B cell (primary cell): ENCODE measurements around the gene PIK3CD. TPM values are rescaled to one million over a fixed set of nuclear protein-coding genes. Genes with fewer than 3 reads are reported as not detected.

Experiments
- ATAC-seq: fragments of 200-7000 bp; cut with Tn5 transposase; one replicate; pipeline ENCODE4 v1.10.0; 2021; ENCODE audit warnings: low read depth, mild to moderate bottlenecking, moderate number of reproducible peaks, moderate library complexity
- CTCF ChIA-PET: fragments of 350-600 bp; sonication (Branson Sonifier 250); formaldehyde crosslinking; loops from one replicate; lab custom pipeline; 2021; ENCODE audit warnings: antibody characterized with exemption, inconsistent platforms; lab: Charles Lee
- POLR2A ChIA-PET: fragments of 350-600 bp; sonication (Branson Sonifier 250); formaldehyde crosslinking; loops from one replicate; lab custom pipeline; 2021; ENCODE audit warnings: antibody characterized with exemption; lab: Charles Lee
- DNase-seq: peaks from one replicate; pipeline ENCODE4 v3.0.0; 2013
- H2AFZ ChIP-seq: 2 replicates; pipeline ENCODE4 v1.6.1; 2012; ENCODE audit warnings: mild to moderate bottlenecking, low read depth, low read length; ENCODE audit not compliant: insufficient read depth, poor library complexity, severe bottlenecking
- H3K27ac ChIP-seq, 2 donors: 1 replicate in 1 of 2; 2 replicates in 1 of 2; pipeline ENCODE4 v1.5.1; 2012 to 2013; ENCODE audit warnings: low read length in 2 of 2, mild to moderate bottlenecking in 2 of 2, moderate library complexity in 1 of 2
- H3K27me3 ChIP-seq, 4 experiments: fragments of 200-600 bp in 1 of 4; sonication (generic) in 1 of 4; replicated peaks in 1 of 4; 1 replicate in 2 of 4; 2 replicates in 2 of 4; pipeline versions ENCODE4 v1.6.1 to v1.7.0; 2013 to 2016; ENCODE audit warnings: low read length in 3 of 4, mild to moderate bottlenecking in 2 of 4, mixed read lengths in 1 of 4, moderate library complexity in 1 of 4; ENCODE audit not compliant: insufficient read depth in 4 of 4, control insufficient read depth in 3 of 4; ENCODE audit errors: control extremely low read depth in 1 of 4
- H3K36me3 ChIP-seq, 2 experiments: replicated peaks in 1 of 2; 1 replicate in 1 of 2; 2 replicates in 1 of 2; pipeline versions ENCODE4 v1.6.1 to v1.7.1; 2013; ENCODE audit warnings: low read length in 1 of 2; ENCODE audit not compliant: insufficient read depth in 2 of 2, control insufficient read depth in 1 of 2; ENCODE audit errors: control extremely low read depth in 1 of 2, extremely low read depth in 1 of 2
- H3K4me1 ChIP-seq, 2 donors: fragments of 200-600 bp in 1 of 2; sonication (generic) in 1 of 2; 1 replicate in 1 of 2; 2 replicates in 1 of 2; pipeline versions ENCODE4 v1.5.1 to v1.6.1; 2013 to 2017; ENCODE audit warnings: low read length in 2 of 2; ENCODE audit not compliant: control insufficient read depth in 2 of 2, insufficient read depth in 2 of 2
- H3K4me2 ChIP-seq: replicated peaks from 2 replicates; pipeline ENCODE3; 2012; ENCODE audit warnings: mild to moderate bottlenecking, low read depth, low read length; ENCODE audit not compliant: poor library complexity, severe bottlenecking
- H3K4me3 ChIP-seq, 5 experiments: fragments of 200-600 bp in 1 of 5; sonication (generic) in 1 of 5; 1 replicate in 3 of 5; 2 replicates in 2 of 5; pipeline versions ENCODE4 v1.5.1 to v1.7.0; 2011 to 2016; ENCODE audit warnings: low read length in 4 of 5, mild to moderate bottlenecking in 4 of 5, low read depth in 2 of 5, control low read depth in 1 of 5, moderate library complexity in 1 of 5; ENCODE audit not compliant: insufficient read depth in 1 of 5; ENCODE audit errors: control extremely low read depth in 1 of 5, extremely low read depth in 1 of 5
- H3K79me2 ChIP-seq: fragments of 200-600 bp; sonication (generic); one replicate; pipeline ENCODE4 v1.6.0; 2016; ENCODE audit warnings: low read length; ENCODE audit not compliant: control insufficient read depth, insufficient read depth
- H3K9ac ChIP-seq: fragments of 200-600 bp; sonication (generic); 2 replicates; pipeline ENCODE4 v1.6.1; 2017; ENCODE audit warnings: mild to moderate bottlenecking, low read length, moderate library complexity
- H3K9me3 ChIP-seq, 3 donors: one replicate each; pipeline versions ENCODE4 v1.6.1 to v1.7.1; 2013; ENCODE audit warnings: low read length in 2 of 3; ENCODE audit not compliant: control insufficient read depth in 2 of 3, insufficient read depth in 1 of 3; ENCODE audit errors: control extremely low read depth in 1 of 3
- H4K20me1 ChIP-seq: 2 replicates; pipeline ENCODE4 v1.6.0; 2012; ENCODE audit warnings: mild to moderate bottlenecking, low read length; ENCODE audit not compliant: insufficient read depth, control insufficient read depth, poor library complexity, severe bottlenecking
- H3K27ac Mint-ChIP-seq: one replicate; pipeline ENCODE4 v1.8.0; 2021; ENCODE audit warnings: mixed read lengths
- H3K27me3 Mint-ChIP-seq: one replicate; pipeline ENCODE4 v1.8.0; 2021; ENCODE audit warnings: mixed read lengths
- H3K4me1 Mint-ChIP-seq: one replicate; pipeline ENCODE4 v1.8.0; 2021; ENCODE audit warnings: mixed read lengths
- H3K4me3 Mint-ChIP-seq: one replicate; pipeline ENCODE4 v1.8.0; 2021; ENCODE audit warnings: mixed read lengths
- H3K9me3 Mint-ChIP-seq: one replicate; pipeline ENCODE4 v1.8.0; 2022; ENCODE audit warnings: mixed read lengths; ENCODE audit not compliant: insufficient read depth
- EZH2 ChIP-seq: IDR thresholded peaks from 2 replicates; pipeline ENCODE4 v1.6.1; 2012; ENCODE audit warnings: borderline replicate concordance, low read depth, mild to moderate bottlenecking, moderate library complexity, low read length; ENCODE audit not compliant: insufficient read depth, poor library complexity, severe bottlenecking
- WGBS: methylation state at CpG from one replicate; pipeline ENCODE4 v1.1.5; 2013; ENCODE audit warnings: missing lambda C conversion rate; ENCODE audit not compliant: insufficient coverage; 5-methylcytosine and 5-hydroxymethylcytosine counted together
- intact Hi-C: fragments of 100-400 bp; cut with micrococcal nuclease; formaldehyde crosslinking; loops from one replicate; pipeline ENCODE4 v1.10.0; 2022
- polyA plus RNA-seq: library from polyadenylated mRNA; depleted of rRNA; stranded (reverse); fragments of >200 nt; gene quantifications from 2 replicates; pipeline ENCODE4 v1.2.3, GENCODE V29; 2012
- total RNA-seq, 2 donors: library from RNA; stranded (reverse); fragments of 120-200 nt in 1 of 2; gene quantifications; 1 replicate in 1 of 2; 2 replicates in 1 of 2; pipeline versions ENCODE4 v1.2.3 to v1.2.4, GENCODE V29; 2013 to 2022
- TF ChIP-seq, protein P1 (sequence below): fragments of 200-600 bp; IDR thresholded peaks from one replicate; pipeline ENCODE4 v1.8.0; 2022; ENCODE audit warnings: antibody characterized with exemption, mild to moderate bottlenecking

The PIK3CD gene
- total and polyA plus RNA-seq, 2 donors (not counting 1 experiment from before 2014, with no cell fraction given), result 144 to 222 TPM

DNA sequence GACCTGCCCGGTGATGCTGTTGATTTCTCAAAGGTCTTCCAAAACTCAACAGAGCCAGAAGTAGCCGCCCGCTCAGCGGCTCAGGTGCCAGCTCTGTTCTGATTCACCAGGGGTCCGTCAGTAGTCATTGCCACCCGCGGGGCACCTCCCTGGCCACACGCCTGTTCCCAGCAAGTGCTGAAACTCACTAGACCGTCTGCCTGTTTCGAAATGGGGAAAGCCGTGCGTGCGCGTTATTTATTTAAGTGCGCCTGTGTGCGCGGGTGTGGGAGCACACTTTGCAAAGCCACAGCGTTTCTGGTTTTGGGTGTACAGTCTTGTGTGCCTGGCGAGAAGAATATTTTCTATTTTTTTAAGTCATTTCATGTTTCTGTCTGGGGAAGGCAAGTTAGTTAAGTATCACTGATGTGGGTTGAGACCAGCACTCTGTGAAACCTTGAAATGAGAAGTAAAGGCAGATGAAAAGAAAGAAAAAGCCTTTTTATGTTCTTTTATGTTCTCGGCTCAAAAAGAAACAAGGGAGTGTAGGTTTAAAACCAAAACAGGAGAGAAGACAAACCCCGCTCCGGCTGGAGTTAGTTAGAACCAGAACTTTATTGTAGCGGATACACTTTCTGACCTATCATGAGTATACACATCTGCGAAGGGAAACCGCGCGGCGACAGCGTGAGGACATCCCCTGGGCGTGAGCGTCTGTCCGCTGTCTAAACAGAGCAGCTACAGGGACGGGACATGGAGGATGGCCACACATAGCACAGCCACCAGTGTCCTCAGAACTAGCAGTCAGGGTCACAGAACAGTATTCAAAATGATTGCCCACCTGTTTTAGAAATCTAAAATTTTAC is 77.1 kb downstream of the PIK3CD start:
- Mint-ChIP-seq H3K4me1 (peaks cover 33% of the 10 kb centered on the region), H3K27ac (peak overlapping the region; percentile 20), H3K4me3 (no peak overlapping the region), H3K27me3 (no peaks in the 10 kb centered on the region), H3K9me3 (no peaks in the 10 kb centered on the region)
- no peak for DNase-seq
- peaks cover under 1 to 85% of the 10 kb centered on the region in 2 experiments for H3K36me3 ChIP-seq
- ChIA-PET POLR2A (no interaction called here), CTCF (interaction anchor here (9.8 kb wide), 1 partner anchor 100 kb away, joined by 147 read pairs; no protein-coding TSS in a partner anchor)
- H3K4me1 ChIP-seq, result peaks cover 11 to 30% of the 10 kb centered on the region in 2 donors
- H3K4me3 ChIP-seq, result no peak overlapping the region
- H3K27me3 ChIP-seq, result no peaks in the 10 kb centered on the region
- H3K27ac ChIP-seq, result peak overlapping the region in 1 of 2 donors; percentile 34
- H3K9me3 ChIP-seq, result no peaks in the 10 kb centered on the region
- no peak for TF ChIP-seq EZH2
- TF ChIP-seq, protein P1, sequence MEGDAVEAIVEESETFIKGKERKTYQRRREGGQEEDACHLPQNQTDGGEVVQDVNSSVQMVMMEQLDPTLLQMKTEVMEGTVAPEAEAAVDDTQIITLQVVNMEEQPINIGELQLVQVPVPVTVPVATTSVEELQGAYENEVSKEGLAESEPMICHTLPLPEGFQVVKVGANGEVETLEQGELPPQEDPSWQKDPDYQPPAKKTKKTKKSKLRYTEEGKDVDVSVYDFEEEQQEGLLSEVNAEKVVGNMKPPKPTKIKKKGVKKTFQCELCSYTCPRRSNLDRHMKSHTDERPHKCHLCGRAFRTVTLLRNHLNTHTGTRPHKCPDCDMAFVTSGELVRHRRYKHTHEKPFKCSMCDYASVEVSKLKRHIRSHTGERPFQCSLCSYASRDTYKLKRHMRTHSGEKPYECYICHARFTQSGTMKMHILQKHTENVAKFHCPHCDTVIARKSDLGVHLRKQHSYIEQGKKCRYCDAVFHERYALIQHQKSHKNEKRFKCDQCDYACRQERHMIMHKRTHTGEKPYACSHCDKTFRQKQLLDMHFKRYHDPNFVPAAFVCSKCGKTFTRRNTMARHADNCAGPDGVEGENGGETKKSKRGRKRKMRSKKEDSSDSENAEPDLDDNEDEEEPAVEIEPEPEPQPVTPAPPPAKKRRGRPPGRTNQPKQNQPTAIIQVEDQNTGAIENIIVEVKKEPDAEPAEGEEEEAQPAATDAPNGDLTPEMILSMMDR, result no peak
- no peak overlapping the region for H2AFZ ChIP-seq
- H3K79me2 ChIP-seq, result no peaks in the 10 kb centered on the region
- ATAC-seq, result no peak
- H3K9ac ChIP-seq, result no peak overlapping the region
- 82% methylated on average over 28 of the region's 33 CpGs for WGBS
- intact Hi-C loops, result loop anchor here (10.0 kb wide), 1 partner anchor 136 kb away; no protein-coding TSS in a partner anchor
- H4K20me1 ChIP-seq, result peaks cover 57% of the 10 kb centered on the region
- H3K4me2 ChIP-seq, result no peak overlapping the region

- CTCF ChIA-PET, result interaction anchor here (1.0 kb wide), 1 partner anchor 141 kb away, joined by 3 read pairs; no protein-coding TSS in a partner anchor
- H3K4me3 ChIP-seq, result no peak overlapping the region
- Mint-ChIP-seq H3K27me3 (no peaks in the 10 kb centered on the region), H3K4me1 (peaks cover 35% of the 10 kb centered on the region), H3K4me3 (no peak overlapping the region), H3K27ac (no peak overlapping the region), H3K9me3 (no peaks in the 10 kb centered on the region)
- no peak overlapping the region for H3K9ac ChIP-seq
- H2AFZ ChIP-seq, result no peak overlapping the region
- H4K20me1 ChIP-seq, result peaks cover 51% of the 10 kb centered on the region
- POLR2A ChIA-PET, result no interaction called here
- H3K27ac ChIP-seq, result no peak overlapping the region
- intact Hi-C loops, result loop anchor here (10.0 kb wide), 1 partner anchor 135 kb away; no protein-coding TSS in a partner anchor
- WGBS, result 97% methylated on average over 7 of the region's 12 CpGs
- H3K9me3 ChIP-seq, result no peaks in the 10 kb centered on the region
- no peaks in the 10 kb centered on the region for H3K79me2 ChIP-seq
- no peak for TF ChIP-seq EZH2
- TF ChIP-seq, protein P1, result no peak
- H3K36me3 ChIP-seq, result peaks cover 0 to 84% of the 10 kb centered on the region in 2 experiments
- ATAC-seq (no peak), DNase-seq (no peak)
- H3K4me1 ChIP-seq, result peaks cover 11 to 26% of the 10 kb centered on the region in 2 donors
- H3K4me2 ChIP-seq, result no peak overlapping the region
- H3K27me3 ChIP-seq, result no peaks in the 10 kb centered on the region
These were observed 78.0 kb downstream of the PIK3CD start for GRCh38 chr1:9729523-9729922.
